Tibial nerve (tissue), 4 donors: ENCODE results near the gene SPATS2. TPM values are rescaled to one million over a fixed set of nuclear protein-coding genes. Genes with fewer than 3 reads are reported as not detected.

Experiments
- DNase-seq, 2 donors: peaks; one replicate each; pipeline ENCODE4 v3.0.0-alpha.2; 2019; ENCODE audit warnings: low spot score in 2 of 2
- H3K27ac ChIP-seq, 4 donors: fragments of 200-600 bp; sonication (generic) in 3 of 4; one replicate each; pipeline ENCODE4 v1.5.1; 2017 to 2019; ENCODE audit warnings: mild to moderate bottlenecking in 1 of 4
- H3K27me3 ChIP-seq, 2 donors: fragments of 200-600 bp; sonication (generic) in 1 of 2; one replicate each; pipeline versions ENCODE4 v1.5.1 to v1.6.0; 2017 to 2019
- H3K36me3 ChIP-seq, 3 donors: fragments of 200-600 bp; sonication (generic); one replicate each; pipeline ENCODE4 v1.5.1; 2018 to 2019
- H3K4me1 ChIP-seq, 4 donors: fragments of 200-600 bp; sonication (generic) in 3 of 4; one replicate each; pipeline ENCODE4 v1.5.1; 2017 to 2019
- H3K4me3 ChIP-seq, 4 donors: fragments of 200-600 bp; sonication (generic) in 3 of 4; one replicate each; pipeline ENCODE4 v1.5.1; 2017 to 2019; ENCODE audit warnings: mild to moderate bottlenecking in 1 of 4, moderate library complexity in 1 of 4
- H3K9me3 ChIP-seq, 4 donors: fragments of 200-600 bp; sonication (generic) in 3 of 4; one replicate each; pipeline ENCODE4 v1.5.1; 2017 to 2019
- CTCF ChIP-seq, 5 experiments: fragments of 200-600 bp in 3 of 5; fragments of 450-650 bp in 2 of 5; sonication (generic) in 3 of 5; IDR thresholded peaks; one replicate each; pipeline ENCODE4 v1.5.1; 2016 to 2019; ENCODE audit warnings: antibody characterized with exemption in 5 of 5, mild to moderate bottlenecking in 3 of 5, moderate library complexity in 2 of 5
- EP300 ChIP-seq, 2 donors: sonication (generic); formaldehyde crosslinking; IDR thresholded peaks; one replicate each; pipeline ENCODE4 v1.6.1; 2017; ENCODE audit warnings: antibody characterized with exemption in 2 of 2, mild to moderate bottlenecking in 1 of 2
- POLR2A ChIP-seq, 2 donors: fragments of 450-650 bp; IDR thresholded peaks; one replicate each; pipeline ENCODE4 v1.6.1; 2017; ENCODE audit warnings: antibody characterized with exemption in 2 of 2, mild to moderate bottlenecking in 2 of 2, moderate library complexity in 2 of 2
- WGBS, 2 donors: methylation state at CpG; one replicate each; pipeline ENCODE4 v1.1.5; 2018; 5-methylcytosine and 5-hydroxymethylcytosine counted together
- total RNA-seq, 4 donors: library from RNA; depleted of rRNA; stranded (reverse); fragments of >200 nt; gene quantifications; one replicate each; pipeline ENCODE4 v1.1.0, GENCODE V29; 2016

SPATS2 gene
- total RNA-seq, 4 donors from 2014 or later = 5.9 to 14.7 (median 9.8) TPM

DNA sequence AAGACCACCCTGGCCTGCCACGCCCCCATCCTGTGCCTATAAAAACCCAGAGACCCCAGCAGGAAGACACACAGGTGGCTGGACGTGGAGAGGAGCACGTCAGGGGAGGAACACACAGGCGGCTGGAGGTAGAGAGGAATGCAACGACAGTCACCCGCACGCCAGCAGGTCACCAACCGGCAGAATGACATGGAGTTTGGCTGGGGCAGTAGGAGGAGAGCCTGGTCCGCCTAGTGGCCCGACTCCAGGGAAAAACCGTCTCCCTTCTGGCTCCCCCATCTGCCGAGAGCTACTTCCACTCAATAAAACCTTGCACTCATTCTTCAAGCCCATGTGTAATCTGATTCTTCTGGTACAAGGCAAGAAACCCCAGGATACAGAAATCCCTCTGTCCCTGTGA is 108.8 kb downstream of the SPATS2 start:
- Histone ChIP-seq H3K9me3 (no peaks in the 10 kb centered on the region), H3K36me3 (no peaks in the 10 kb centered on the region), H3K4me3 (no peak overlapping the region), H3K4me1 (no peaks in the 10 kb centered on the region), H3K27ac (no peak overlapping the region), H3K27me3 (no peaks in the 10 kb centered on the region)
- TF ChIP-seq CTCF (IDR thresholded peaks at IDR 0.05) (no peak), EP300 (IDR thresholded peaks at IDR 0.05) (no peak), POLR2A (IDR thresholded peaks at IDR 0.05) (no peak)
- 87 to 89% methylated on average over 12 of the region's 12 CpGs for WGBS, 2 donors
- DNase-seq = no peak

DNA sequence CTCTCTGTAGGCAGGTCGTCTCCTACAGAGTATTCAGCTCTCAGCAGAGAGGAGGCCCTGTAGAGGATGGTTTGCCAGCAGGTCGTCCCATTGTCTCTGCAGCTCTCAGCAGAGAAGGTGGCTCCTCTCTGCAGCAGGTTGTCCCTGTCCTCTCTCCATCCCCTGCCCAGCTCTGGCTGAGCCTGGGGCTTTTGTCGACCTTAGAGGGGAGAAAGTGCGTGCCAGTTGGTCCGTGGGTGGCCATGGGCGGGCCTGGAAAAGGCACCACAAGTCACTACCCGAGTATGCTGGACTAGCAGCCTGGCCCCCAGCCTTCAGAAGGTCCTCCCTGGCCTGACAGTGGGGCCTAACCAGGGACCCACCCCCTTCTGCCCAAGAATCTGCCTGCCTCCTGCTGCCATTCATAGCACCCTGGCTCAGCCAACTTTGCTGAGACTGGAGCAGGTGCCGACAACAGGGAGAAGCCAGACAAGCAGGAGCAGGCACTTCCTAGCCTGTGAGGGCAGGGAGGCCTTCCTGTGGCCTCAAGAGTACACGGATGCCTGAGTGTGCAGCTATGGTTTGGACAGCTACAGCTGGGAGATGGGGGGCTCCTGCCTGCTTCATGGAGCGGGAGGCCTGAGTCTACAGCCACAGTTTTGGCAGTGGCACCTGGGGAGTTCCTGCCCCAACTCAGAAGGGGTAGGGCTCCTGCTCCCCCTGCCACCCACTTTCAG is 111.8 kb downstream of the SPATS2 start:
- Histone ChIP-seq H3K36me3 (no peaks in the 10 kb centered on the region), H3K9me3 (no peaks in the 10 kb centered on the region), H3K4me1 (no peaks in the 10 kb centered on the region), H3K27ac (no peak overlapping the region), H3K27me3 (no peaks in the 10 kb centered on the region), H3K4me3 (no peak overlapping the region)
- DNase-seq = no peak
- WGBS, 2 donors = 68 to 71% methylated on average over 7 to 8 of the region's 10 CpGs
- no peak for TF ChIP-seq EP300 (IDR thresholded peaks at IDR 0.05)
- TF ChIP-seq CTCF (IDR thresholded peaks at IDR 0.05) = no peak
- no peak for TF ChIP-seq POLR2A (IDR thresholded peaks at IDR 0.05)

GRCh38 chr12:49482095-49483051 is 115.1 kb downstream of the SPATS2 start:
- peaks cover 0 to 19% (median 0%) of the 10 kb centered on the region in 3 donors for H3K36me3 ChIP-seq
- no peaks in the 10 kb centered on the region for H3K27me3 ChIP-seq
- no peak overlapping the region for H3K4me3 ChIP-seq

DNA sequence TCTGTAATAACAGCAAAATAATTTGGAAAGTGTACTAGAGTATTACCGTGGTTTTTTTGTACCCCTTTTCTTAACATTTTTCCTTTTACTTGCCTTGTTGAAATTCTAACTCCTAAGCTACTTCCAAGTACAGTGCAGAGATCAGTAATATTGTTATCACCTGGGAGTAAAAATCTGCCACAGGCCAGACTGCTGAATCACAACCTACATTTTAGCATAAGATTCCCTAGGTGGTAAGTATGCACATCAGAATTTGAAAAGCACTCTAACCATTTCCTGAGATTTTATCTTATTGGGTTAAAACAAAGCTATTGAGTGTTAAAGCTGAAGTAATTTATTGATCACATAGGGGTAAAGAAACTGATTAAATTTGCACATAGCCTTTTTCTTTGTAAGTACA is 116.4 kb downstream of the SPATS2 start:
- Histone ChIP-seq H3K27me3 (no peaks in the 10 kb centered on the region), H3K4me1 (no peaks in the 10 kb centered on the region), H3K4me3 (no peak overlapping the region), H3K27ac (no peak overlapping the region), H3K36me3 (peaks cover 0 to 19% (median 0%) of the 10 kb centered on the region in 3 donors), H3K9me3 (no peaks in the 10 kb centered on the region)
- no peak for TF ChIP-seq CTCF (IDR thresholded peaks at IDR 0.05)
- TF ChIP-seq EP300 (IDR thresholded peaks at IDR 0.05) = no peak
- no peak for TF ChIP-seq POLR2A (IDR thresholded peaks at IDR 0.05)
- no peak for DNase-seq
- 75 to 83% methylated on average over 1 of the region's 1 CpG for WGBS, 2 donors

More at GRCh38 chr12:49482095-49483051, 115.1 kb downstream of the SPATS2 start:
- TF ChIP-seq POLR2A (IDR thresholded peaks at IDR 0.05) (no peak), CTCF (IDR thresholded peaks at IDR 0.05) (no peak), EP300 (IDR thresholded peaks at IDR 0.05) (no peak)
- H3K27ac ChIP-seq = no peak overlapping the region
- no peaks in the 10 kb centered on the region for H3K4me1 ChIP-seq
- 83 to 90% methylated on average over 6 of the region's 6 CpGs for WGBS, 2 donors
- DNase-seq = no peak
- H3K9me3 ChIP-seq = no peaks in the 10 kb centered on the region

- 94 to 95% methylated on average over 2 of the region's 2 CpGs for WGBS, 2 donors
- Histone ChIP-seq H3K9me3 (no peaks in the 10 kb centered on the region), H3K27me3 (no peaks in the 10 kb centered on the region), H3K4me3 (no peak overlapping the region), H3K27ac (no peak overlapping the region), H3K36me3 (peaks cover 0 to 19% (median 0%) of the 10 kb centered on the region in 3 donors), H3K4me1 (no peaks in the 10 kb centered on the region)
- DNase-seq = no peak
- no peak for TF ChIP-seq CTCF (IDR thresholded peaks at IDR 0.05)
- TF ChIP-seq POLR2A (IDR thresholded peaks at IDR 0.05) = no peak
- TF ChIP-seq EP300 (IDR thresholded peaks at IDR 0.05) = no peak
These were observed 120.3 kb downstream of the SPATS2 start for GRCh38 chr12:49487605-49488004.
